Umbilical cord (tissue), 2 donors: ENCODE results near the gene APOA4. TPM values are rescaled to one million over a fixed set of nuclear protein-coding genes. Genes with fewer than 3 reads are reported as not detected.

Source experiments
- DNase-seq: peaks from one replicate; pipeline ENCODE4 v3.0.0-alpha.2; 2015; ENCODE audit warnings: low spot score
- total RNA-seq: library from RNA; depleted of rRNA; stranded (reverse); fragments of >200 nt; gene quantifications from one replicate; pipeline ENCODE4 v1.2.3, GENCODE V29; 2014; ENCODE audit warnings: low replicate concordance; ENCODE audit not compliant: insufficient read depth

Gene APOA4
- total RNA-seq, 1 donor from 2014 or later: 3.4 TPM

DNA sequence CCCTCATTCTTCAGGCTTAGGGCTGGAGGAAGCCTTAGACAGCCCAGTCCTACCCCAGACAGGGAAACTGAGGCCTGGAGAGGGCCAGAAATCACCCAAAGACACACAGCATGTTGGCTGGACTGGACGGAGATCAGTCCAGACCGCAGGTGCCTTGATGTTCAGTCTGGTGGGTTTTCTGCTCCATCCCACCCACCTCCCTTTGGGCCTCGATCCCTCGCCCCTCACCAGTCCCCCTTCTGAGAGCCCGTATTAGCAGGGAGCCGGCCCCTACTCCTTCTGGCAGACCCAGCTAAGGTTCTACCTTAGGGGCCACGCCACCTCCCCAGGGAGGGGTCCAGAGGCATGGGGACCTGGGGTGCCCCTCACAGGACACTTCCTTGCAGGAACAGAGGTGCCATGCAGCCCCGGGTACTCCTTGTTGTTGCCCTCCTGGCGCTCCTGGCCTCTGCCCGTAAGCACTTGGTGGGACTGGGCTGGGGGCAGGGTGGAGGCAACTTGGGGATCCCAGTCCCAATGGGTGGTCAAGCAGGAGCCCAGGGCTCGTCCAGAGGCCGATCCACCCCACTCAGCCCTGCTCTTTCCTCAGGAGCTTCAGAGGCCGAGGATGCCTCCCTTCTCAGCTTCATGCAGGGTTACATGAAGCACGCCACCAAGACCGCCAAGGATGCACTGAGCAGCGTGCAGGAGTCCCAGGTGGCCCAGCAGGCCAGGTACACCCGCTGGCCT is 7.2 kb upstream of the APOA4 start:
- no peak for DNase-seq

DNA sequence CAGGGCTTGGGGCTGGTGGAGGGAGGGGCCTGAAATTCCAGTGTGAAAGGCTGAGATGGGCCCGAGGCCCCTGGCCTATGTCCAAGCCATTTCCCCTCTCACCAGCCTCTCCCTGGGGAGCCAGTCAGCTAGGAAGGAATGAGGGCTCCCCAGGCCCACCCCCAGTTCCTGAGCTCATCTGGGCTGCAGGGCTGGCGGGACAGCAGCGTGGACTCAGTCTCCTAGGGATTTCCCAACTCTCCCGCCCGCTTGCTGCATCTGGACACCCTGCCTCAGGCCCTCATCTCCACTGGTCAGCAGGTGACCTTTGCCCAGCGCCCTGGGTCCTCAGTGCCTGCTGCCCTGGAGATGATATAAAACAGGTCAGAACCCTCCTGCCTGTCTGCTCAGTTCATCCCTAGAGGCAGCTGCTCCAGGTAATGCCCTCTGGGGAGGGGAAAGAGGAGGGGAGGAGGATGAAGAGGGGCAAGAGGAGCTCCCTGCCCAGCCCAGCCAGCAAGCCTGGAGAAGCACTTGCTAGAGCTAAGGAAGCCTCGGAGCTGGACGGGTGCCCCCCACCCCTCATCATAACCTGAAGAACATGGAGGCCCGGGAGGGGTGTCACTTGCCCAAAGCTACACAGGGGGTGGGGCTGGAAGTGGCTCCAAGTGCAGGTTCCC is 6.5 kb upstream of the APOA4 start, which contains the start of gene APOC3:
TSS of gene APOC3 (plus strand) at position 383 of the 659 bp plus-strand sequence. CDS start 676 bp downstream, outside the sequence.
- DNase-seq: peak; percentile 40

DNA sequence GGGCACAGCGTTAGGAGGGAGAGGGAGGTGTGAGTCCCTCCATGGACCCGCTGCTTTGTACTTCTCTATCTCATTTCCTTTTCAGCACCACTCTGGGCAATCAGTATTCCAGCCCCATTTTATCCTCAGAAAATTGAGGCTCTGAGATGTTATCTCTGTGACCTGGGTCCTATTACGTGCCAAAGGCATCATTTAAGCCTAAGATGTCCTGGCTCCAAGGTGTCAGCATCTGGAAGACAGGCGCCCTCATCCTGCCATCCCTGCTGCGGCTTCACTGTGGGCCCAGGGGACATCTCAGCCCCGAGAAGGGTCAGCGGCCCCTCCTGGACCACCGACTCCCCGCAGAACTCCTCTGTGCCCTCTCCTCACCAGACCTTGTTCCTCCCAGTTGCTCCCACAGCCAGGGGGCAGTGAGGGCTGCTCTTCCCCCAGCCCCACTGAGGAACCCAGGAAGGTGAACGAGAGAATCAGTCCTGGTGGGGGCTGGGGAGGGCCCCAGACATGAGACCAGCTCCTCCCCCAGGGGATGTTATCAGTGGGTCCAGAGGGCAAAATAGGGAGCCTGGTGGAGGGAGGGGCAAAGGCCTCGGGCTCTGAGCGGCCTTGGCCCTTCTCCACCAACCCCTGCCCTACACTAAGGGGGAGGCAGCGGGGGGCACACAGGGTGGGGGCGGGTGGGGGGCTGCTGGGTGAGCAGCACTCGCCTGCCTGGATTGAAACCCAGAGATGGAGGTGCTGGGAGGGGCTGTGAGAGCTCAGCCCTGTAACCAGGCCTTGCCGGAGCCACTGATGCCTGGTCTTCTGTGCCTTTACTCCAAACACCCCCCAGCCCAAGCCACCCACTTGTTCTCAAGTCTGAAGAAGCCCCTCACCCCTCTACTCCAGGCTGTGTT is 5.8 kb upstream of the APOA4 start:
- no peak for DNase-seq

DNA sequence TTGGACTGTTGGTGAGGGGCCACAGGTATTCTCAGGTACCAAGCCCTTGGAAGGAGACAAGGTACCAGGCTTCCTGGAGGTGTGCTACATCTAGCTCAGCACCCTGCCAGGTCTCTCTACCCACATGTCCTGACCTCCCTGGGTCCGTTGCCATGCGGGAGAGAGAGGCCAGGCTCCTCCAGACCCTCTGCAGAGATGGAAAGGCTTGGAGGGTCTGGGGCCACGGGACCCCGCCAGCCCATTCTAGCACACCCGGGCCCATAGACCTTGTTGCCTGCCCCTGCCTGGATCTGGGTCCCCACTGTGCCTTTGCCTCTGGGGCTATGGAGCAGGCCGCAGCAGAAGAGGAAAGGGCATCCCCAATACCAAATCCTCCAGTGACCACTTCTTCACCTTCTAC is 4.4 kb upstream of the APOA4 start:
- no peak for DNase-seq

DNA sequence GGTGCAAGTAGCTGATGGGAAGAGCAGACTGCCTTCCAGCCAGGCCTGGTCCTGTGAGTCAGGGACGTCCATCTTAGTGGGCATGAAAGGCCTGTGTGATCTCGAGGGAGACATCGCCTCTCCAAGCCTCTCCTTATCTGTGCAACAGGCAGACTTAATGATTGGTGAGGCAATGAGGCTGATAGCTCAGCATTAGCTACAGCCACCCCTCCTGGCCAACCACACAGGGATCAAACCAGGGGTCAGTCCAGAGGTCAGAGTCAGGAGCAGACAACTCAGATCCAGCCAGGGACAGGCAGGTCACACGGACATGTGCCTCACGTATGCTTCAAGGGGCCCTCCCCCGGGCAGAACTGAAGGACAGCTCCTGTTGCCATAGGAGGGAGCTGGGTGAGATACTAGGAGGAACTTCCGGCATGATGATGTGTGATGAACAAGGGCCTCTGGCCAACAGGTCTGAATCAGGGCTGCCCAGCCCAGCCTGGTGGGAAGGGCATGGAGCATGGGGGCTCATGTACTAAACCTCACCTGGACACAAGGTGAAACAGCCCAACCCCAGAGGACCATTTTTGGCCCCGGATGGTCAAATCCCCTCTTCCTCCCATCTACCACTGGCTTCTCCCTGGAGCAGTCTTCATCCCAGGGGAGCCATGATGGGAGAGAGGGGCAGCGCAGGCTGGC is 3.8 kb upstream of the APOA4 start:
- no peak for DNase-seq

DNA sequence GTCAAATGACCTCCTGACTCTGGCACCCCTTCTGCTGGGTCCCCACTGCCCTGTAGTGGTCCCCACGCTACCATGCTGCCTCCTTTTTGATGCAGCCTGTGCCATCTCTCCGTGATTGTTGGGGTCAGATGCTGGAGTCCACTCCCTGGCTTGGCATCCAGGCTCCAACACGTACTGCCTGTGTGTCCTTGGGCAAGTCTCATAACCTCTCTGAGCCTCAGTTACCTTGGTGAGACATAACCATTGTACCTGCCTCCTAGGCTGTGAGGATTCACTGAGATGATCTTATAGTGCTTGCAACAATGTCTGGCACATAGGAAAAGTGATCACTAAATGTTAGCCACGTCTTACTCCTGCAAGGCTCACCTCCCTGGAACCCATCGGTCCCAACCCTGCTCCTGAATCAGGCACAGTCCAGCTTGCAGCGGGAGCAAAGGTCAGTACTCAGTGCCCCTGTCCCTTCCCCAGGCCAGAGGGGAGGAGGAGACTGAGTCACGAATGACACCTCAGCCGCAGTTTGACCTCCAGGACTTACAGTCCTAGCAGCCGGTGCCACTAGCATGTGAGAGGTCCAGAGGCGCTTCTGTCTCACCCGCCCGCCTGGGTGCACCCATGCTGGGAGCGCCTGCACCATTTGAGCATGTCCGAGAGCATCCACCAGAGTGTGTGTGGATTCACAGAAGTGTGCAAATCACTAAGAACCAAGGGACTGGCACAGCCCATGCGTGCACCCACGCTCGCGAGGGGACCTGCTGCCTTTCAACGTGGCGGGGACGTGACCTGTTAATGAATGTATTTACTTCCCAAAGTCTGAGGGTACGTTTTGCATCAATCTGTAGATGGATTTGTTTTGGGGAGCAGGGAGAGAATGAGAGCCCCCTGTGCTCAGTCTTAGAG is 3.0 kb upstream of the APOA4 start:
- no peak for DNase-seq

DNA sequence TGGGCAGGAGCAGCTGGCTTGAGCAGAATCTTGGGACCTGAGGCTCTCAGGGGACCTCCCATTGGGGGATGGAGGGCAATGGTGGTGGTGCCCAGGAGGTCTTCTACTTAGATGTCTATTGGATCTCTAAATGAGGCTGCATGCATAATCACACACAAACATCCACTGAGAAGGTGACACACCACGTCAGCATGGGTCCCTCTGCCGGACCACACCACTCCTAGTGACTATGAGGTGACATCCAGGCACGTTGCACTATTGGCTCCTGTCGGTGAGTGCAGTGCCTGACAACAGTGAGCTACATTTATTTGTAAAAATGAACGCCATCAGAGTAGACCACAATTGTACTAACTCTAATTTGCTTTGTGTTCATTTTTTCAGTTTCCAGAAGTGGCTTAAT is 2.3 kb upstream of the APOA4 start:
- DNase-seq: no peak

DNA sequence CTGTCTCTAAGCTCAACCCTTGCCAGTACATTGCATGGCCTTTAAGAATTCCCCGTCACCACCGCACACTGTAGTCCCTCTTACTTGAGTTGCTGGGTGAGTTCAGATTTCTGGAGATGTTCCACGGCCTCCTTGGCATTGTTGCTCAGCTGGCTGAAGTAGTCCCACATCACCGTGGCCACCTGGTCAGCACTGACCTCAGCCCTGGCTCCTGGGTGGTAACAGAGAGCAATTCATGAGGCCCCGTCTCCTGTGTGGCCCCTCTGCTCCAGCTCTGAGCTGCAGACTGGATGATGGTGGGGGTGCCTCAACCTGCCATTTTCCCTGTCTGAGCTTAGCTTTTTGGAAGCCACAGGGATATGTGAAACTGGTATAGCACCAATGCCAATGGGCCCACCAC is 529 bp downstream of the APOA4 start:
- no peak for DNase-seq

DNA sequence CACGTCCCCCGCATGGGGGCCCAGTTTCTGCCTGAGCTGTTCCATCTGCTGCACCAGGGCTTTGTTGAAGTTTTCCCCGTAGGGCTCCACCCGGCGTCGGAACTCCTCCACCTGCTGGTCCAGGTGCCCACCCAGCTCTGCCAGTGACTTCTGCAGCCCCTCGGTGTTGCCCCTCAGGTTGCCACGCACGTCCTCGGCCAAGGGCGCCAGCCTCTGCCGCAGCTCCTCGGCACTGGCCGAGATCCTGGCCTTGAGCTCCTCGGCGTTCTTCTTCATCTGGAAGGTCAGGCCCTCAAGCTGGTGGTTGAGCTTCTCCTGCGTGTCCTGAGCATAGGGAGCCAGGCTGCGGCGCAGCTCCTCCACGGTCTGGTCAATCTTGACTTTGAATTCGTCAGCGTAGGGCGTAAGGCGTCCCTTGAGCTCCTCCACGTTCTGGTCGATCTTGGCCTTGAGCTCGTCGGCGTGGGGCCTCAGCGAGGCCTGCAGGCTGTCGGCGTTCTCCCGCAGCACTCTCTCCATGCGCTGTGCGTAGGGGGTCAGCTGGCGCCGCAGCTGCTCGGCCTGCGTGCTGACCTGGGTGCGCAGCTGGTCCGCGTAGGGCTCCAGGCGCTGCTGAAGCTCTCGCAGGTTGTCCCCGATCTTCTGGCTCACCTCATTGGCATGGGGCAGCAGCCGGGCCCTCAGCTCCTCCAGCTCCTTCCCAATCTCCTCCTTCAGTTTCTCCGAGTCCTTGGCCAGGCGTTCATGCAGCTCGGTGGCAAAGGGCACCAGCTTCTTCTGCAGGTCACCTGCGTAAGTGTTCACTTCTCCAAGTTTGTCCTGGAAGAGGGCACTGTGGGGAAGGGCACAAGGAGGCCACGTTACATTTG is 1.8 kb downstream of the APOA4 start:
- no peak for DNase-seq

DNA sequence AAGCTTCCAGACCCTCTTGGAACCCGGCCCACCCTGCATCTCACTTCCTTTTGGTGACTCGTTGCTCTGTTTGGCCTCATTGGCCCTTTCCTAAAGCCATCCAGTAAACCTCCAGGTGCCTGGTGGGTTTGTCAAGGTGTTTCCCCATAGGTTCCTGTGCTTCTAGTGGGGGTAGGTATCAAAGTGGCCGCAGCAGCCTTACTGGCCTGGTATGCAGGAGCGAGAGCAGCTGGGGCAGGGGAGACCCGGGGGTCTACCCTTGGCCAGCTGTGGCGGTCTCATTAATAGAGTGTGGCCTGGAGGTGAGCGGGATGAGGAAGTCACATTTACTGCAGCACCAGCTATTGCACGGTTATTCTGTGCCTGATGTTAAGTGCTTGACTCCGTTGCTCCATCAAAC is 4.1 kb downstream of the APOA4 start:
- no peak for DNase-seq

DNA sequence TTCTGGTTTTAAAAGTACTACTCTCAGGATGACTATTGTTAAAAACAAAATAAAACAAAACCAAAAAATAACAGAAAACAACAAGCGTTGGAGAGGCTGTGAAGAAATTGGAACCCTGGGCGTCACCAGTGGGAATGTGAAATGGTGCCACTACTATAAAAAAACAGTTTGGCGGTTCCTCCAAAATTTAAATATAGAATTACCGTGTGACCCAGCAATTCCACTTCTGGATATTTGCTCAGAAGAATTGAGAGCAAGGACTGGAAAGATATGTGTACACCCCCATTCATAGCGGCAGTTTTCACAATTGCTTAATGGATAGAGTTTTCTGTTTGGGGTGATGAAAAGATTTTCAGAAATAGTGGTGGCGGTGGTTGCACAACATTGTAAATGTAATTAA is 8.6 kb downstream of the APOA4 start:
- DNase-seq: no peak

DNA sequence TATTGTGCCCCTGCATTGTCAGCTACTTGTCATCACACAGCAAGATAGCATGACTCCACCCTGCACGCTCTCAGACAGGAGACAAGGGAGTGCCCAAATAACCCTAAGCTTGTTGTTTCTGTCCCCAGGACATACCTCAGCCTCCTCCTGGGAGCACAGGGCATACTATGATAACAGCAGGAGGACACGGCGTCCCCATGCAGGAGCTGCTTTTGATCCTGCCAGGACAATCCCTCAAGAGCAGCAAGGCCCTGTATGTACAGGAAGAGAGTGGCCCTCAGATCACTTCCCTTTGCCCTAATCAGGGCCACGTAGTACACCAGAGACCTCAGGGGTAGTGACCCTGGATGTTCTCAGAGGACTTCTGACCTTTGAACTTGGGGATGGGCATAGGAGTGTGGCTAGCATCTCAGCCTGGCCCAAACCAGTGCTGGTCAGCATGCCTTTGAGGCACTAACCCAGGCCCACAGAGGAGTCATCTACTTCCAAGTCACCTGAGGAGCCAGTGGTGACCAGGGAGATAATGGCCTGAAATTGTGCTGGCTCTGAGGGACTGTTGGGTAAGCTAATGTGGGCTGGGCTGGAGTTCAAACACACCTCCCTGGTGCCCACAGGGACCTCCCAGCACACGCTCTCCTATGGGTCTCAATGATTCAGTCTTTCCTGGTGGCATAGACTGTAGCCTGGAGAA is 9.2 kb downstream of the APOA4 start:
- DNase-seq: no peak

DNA sequence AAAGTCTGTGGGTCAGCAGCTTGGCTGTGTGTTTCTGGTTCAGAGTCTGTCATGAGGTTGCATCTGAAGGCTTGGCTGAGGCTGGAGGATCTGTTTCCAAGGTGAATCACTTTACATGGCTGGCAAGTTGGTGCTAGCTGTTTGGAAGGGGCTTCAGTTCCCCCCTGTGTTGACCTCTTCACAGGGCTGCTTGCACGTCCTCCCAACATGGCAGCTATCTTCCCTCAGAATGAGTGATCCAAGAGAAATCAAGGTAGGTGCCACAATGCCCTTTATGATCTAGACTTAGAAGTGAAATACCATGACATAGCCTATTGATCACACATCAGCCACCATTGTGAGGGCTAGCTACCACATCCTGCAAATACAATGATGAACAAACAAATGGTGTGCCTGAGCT is 9.9 kb downstream of the APOA4 start:
- no peak for DNase-seq

DNA sequence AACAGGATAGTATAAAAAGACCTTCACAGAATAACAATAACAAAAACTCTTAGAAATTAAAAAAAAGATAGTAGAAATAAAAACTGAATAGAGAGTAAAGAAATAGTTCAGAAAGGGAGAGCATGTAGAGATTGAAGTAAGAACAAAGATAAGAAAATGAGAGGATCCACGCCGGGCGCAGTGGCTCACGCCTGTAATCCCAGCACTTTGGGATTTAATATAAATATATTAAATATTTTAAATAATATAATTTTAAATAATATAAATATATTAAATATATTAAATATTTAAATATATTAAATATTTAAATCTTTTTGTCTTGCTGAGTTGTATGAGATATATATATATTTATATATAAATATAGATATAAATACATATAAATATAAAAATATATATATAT is 11.0 kb downstream of the APOA4 start:
- DNase-seq: no peak

DNA sequence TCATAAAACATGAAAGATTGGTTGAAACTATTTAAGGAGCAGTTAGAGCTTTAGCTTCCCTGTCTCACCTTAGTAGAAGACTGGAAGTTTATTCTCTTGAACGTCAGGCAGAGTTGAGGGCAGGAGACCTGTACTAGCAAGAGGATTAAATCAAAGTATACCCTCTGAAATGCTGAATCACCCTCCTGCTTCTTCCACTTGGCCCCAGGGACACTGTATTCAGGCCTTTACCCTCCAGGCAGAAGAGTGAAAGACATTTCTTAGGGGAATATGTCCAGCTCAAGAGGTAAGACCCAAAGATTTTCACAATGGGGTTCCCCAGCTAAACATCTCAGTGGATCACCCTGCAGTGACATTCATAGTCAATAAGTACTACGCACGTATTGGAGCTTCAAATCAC is 11.9 kb downstream of the APOA4 start:
- DNase-seq: no peak

DNA sequence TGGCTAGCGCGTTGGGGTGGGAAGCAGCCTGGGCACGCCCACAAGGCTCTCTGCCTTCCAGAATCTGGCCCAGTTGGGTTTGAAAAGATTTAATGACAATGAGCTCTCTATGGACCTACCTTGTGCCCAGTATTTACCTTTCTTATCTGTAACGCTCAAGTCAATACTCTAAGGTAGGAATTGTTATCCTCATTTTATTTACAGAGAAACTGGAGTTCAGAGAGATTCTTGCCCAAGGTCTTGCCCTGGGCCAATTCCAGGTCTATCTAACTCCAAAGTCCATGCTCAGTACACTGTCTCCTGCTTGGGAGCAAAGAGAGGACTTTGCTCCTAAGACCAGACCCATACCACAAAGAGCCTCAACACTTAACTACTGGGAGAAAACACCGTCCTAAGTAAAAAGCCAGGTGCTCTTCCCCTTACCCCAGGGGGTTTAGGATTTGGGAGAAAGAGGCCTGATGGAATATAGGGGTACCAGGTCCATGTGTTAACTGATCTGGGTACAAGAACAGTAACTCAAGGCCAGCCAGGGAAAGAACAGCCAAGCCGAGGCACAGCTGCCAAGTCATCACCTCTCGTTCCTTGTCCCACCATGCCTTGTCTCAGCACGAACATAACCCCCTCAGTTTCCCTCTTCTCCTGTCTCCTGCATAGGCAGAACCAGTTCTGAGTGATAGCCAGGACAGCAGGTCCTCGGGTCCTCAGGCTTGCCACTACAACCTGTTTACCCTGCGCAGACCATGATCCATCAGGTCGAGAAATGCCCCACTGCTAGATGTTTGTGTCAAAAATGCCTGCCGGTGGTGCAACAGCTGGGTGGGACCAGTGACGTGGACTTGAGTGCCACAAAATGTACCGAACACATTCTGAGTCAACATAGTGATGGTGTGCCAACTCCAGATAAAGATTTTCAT is 14.6 kb downstream of the APOA4 start:
- no peak for DNase-seq

DNA sequence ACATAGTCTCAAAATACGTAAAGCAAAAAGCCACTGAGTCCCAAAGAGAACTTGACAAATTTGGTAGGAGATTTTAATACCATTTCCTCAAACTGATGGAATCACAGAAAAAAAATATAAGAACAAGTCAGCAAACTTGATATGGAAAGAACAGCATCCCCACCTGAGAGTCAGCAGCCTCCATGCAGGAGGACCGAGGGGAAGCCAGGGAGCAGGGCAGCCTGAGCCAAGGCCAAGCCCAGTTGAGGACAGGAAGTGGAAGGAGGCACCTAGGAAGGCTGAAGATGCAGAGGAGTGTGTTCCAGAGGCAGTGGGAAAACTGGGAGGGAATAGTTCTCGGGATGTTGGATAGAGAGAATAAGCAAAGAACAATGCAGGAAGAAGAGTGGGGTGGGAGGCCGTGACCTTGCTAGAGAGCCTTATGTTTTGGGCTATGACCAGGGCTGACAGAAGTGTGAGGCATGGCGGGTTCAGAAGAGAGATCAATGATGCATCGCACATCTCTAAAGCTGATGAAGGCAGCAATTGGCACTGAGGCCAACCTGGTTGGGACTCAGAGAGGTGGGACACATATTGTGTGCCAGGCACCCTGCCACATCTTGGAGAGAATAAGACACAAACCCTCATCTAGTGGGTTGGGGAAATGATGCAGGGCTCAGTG is 15.4 kb downstream of the APOA4 start:
- no peak for DNase-seq

DNA sequence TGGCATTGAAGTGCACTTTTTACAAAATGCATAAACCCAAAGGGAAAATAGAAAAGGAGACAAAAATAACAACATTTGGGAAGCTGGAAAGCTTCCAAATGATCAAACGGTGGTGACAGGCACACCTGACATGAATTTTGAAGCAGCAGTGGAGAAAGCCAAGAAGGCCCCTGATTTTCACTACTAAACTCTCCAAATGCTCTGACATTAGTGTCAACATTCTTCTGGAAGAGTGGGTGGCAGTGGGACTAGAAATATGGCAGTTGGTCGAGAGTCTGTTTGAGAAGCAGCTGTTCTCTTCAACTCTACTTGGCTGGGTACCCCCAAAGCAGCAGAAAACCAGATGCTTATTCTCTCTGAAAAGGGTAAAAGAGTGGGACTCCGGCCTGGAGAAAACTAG is 19.1 kb downstream of the APOA4 start:
- DNase-seq: no peak
